Measurements from ENCODE around the gene NDST4.

NDST4 gene

GRCh38 chr4:115145393-115146160 is 32.2 kb upstream of the NDST4 start:
- no peak for TF ChIP-seq CTCF (conservative IDR thresholded peaks at IDR 0.05; ENCODE audit: low read depth, low read length)
- DNase-seq (ENCODE audit: low read depth), result no peak
- no peak overlapping the region for H3K4me3 ChIP-seq (ENCODE audit: low read depth, low read length)

GRCh38 chr4:115128037-115128436 is 14.6 kb upstream of the NDST4 start:
- TF ChIP-seq CTCF (conservative IDR thresholded peaks at IDR 0.05; ENCODE audit: low read depth, low read length), result no peak
- DNase-seq (ENCODE audit: low read depth), result no peak
- no peak overlapping the region for H3K4me3 ChIP-seq (ENCODE audit: low read depth, low read length)

- H3K4me3 ChIP-seq (ENCODE audit: low read depth, low read length), result no peak overlapping the region
- no peak for TF ChIP-seq CTCF (conservative IDR thresholded peaks at IDR 0.05; ENCODE audit: low read depth, low read length)
- DNase-seq (ENCODE audit: low read depth), result peak; percentile 63
Observed at GRCh38 chr4:115126491-115126890, 13.1 kb upstream of the NDST4 start.

GRCh38 chr4:115121351-115122043 is 8.1 kb upstream of the NDST4 start:
- H3K4me3 ChIP-seq (ENCODE audit: low read depth, low read length), result no peak overlapping the region
- TF ChIP-seq CTCF (conservative IDR thresholded peaks at IDR 0.05; ENCODE audit: low read depth, low read length), result no peak
- DNase-seq (ENCODE audit: low read depth), result no peak

- DNase-seq (ENCODE audit: low read depth), result peak; percentile 10
- no peak overlapping the region for H3K4me3 ChIP-seq (ENCODE audit: low read depth, low read length)
- TF ChIP-seq CTCF (conservative IDR thresholded peaks at IDR 0.05; ENCODE audit: low read depth, low read length), result no peak
Observed at GRCh38 chr4:115119804-115120352, 6.5 kb upstream of the NDST4 start.

GRCh38 chr4:115117651-115118050 is 4.2 kb upstream of the NDST4 start:
- no peak overlapping the region for H3K4me3 ChIP-seq (ENCODE audit: low read depth, low read length)
- TF ChIP-seq CTCF (conservative IDR thresholded peaks at IDR 0.05; ENCODE audit: low read depth, low read length), result no peak
- DNase-seq (ENCODE audit: low read depth), result no peak
